IMR-90 (cell line): ENCODE results near the gene CFAP97D2.

Experiments used
- CEBPB ChIP-seq: IDR thresholded peaks from 2 replicates; pipeline ENCODE4 v1.6.1; 2012; ENCODE audit warnings: low read depth, low read length, improper control_type of control experiment
- MAFK ChIP-seq: IDR thresholded peaks from 2 replicates; pipeline ENCODE4 v1.6.1; 2012; ENCODE audit warnings: low read depth, low read length, improper control_type of control experiment
- MAZ ChIP-seq: IDR thresholded peaks from 2 replicates; pipeline ENCODE4 v1.6.1; 2012; ENCODE audit warnings: low read depth, mild to moderate bottlenecking, low read length, improper control_type of control experiment, moderate library complexity, borderline replicate concordance
- MXI1 ChIP-seq: IDR thresholded peaks from 2 replicates; pipeline ENCODE4 v1.6.1; 2012; ENCODE audit warnings: low read depth, mild to moderate bottlenecking, low read length, moderate library complexity, borderline replicate concordance
- NFE2L2 ChIP-seq: fragments of 150-350 bp; IDR thresholded peaks from 2 replicates; pipeline ENCODE4 v1.6.1; 2016; ENCODE audit warnings: low read depth, mild to moderate bottlenecking, low read length
- POLR2A ChIP-seq: IDR thresholded peaks from 2 replicates; pipeline ENCODE4 v1.6.1; 2012; ENCODE audit warnings: mild to moderate bottlenecking, low read depth, low read length
- RAD21 ChIP-seq: IDR thresholded peaks from 2 replicates; pipeline ENCODE4 v1.6.1; 2012; ENCODE audit warnings: low read length, improper control_type of control experiment
- RCOR1 ChIP-seq: IDR thresholded peaks from 2 replicates; pipeline ENCODE4 v1.6.1; 2012; ENCODE audit warnings: mild to moderate bottlenecking, low read length, improper control_type of control experiment; ENCODE audit not compliant: insufficient replicate concordance
- RFX5 ChIP-seq: IDR thresholded peaks from 2 replicates; pipeline ENCODE4 v1.8.0; 2012; ENCODE audit warnings: low read depth, mild to moderate bottlenecking, low read length, moderate library complexity
- SMC3 ChIP-seq: fragments of 150-350 bp; IDR thresholded peaks from 2 replicates; pipeline ENCODE4 v1.6.1; 2016; ENCODE audit warnings: low read depth, mild to moderate bottlenecking, antibody characterized with exemption, low read length, moderate library complexity
- TF ChIP-seq, protein P1 (sequence below): conservative IDR thresholded peaks from 2 replicates; pipeline ENCODE4 v1.5.1; 2012; ENCODE audit warnings: mild to moderate bottlenecking, low read depth, low read length, improper control_type of control experiment
- TF ChIP-seq, protein P2 (sequence below): fragments of 150-350 bp; IDR thresholded peaks from 2 replicates; pipeline ENCODE4 v1.6.1; 2016; ENCODE audit warnings: low read depth, mild to moderate bottlenecking, low read length, moderate library complexity, borderline replicate concordance

DNA sequence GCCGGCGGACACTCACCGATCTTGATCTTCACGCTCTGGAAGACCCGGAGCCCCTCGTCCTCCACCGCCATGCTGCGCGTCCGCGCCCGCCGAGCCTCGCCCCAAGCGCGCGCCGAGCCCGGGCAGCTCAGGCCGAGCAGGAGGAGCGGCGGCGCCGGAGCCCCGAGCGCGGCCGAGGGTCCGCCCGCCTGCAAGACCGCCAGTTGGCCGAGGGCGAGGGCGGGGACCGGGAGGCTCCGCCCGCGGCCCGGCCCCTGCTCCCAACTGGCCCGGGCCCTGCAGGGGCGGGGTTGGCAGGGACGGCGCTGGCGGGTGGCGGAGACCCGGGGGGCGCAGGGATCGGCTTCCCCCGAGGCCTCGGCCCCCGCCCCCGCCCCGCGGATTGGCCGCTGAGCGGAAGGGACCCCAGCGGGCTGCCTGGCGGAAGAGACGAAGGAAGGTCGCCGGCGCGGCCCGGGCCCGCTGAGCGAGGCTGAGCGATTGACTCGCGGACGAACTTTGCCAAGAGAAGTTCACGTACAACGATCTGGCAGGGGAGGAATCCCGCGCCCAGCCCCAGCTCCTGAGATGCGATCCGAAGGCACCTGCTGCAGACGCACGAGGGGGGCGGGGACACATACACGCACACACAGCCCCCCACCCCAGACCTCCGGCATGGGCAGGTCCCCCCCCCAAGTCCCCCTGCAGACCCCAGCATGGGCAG, 46.5 kb upstream of the CFAP97D2 start, which contains the start of gene RASA3:
- TF ChIP-seq RFX5 (no peak), CEBPB (no peak), POLR2A (peak; percentile 66; the same call in 1 of the 2 replicates), MAFK (no peak), RAD21 (no peak), MXI1 (peak; percentile 55; the same call in 1 of the 2 replicates), MAZ (no peak), SMC3 (no peak), NFE2L2 (no peak), RCOR1 (no peak)
- TF ChIP-seq, protein P1, sequence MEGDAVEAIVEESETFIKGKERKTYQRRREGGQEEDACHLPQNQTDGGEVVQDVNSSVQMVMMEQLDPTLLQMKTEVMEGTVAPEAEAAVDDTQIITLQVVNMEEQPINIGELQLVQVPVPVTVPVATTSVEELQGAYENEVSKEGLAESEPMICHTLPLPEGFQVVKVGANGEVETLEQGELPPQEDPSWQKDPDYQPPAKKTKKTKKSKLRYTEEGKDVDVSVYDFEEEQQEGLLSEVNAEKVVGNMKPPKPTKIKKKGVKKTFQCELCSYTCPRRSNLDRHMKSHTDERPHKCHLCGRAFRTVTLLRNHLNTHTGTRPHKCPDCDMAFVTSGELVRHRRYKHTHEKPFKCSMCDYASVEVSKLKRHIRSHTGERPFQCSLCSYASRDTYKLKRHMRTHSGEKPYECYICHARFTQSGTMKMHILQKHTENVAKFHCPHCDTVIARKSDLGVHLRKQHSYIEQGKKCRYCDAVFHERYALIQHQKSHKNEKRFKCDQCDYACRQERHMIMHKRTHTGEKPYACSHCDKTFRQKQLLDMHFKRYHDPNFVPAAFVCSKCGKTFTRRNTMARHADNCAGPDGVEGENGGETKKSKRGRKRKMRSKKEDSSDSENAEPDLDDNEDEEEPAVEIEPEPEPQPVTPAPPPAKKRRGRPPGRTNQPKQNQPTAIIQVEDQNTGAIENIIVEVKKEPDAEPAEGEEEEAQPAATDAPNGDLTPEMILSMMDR, result no peak
- TF ChIP-seq, protein P2, sequence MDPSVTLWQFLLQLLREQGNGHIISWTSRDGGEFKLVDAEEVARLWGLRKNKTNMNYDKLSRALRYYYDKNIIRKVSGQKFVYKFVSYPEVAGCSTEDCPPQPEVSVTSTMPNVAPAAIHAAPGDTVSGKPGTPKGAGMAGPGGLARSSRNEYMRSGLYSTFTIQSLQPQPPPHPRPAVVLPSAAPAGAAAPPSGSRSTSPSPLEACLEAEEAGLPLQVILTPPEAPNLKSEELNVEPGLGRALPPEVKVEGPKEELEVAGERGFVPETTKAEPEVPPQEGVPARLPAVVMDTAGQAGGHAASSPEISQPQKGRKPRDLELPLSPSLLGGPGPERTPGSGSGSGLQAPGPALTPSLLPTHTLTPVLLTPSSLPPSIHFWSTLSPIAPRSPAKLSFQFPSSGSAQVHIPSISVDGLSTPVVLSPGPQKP, result no peak
